Caco-2 (cell line): ENCODE measurements around the gene CDK17. TPM values are rescaled to one million over a fixed set of nuclear protein-coding genes. Genes with fewer than 3 reads are reported as not detected.

ENCODE experiments used
- BruUV-seq: library from RNA; stranded (reverse); fragments of 400-500 nt; replicated peaks from 2 replicates; lab custom pipeline; 2021; lab: Mats Ljungman, UMichigan
- CTCF ChIA-PET: fragments of 300-600 bp; sonication (Branson Sonifier 250); formaldehyde crosslinking; loops from one replicate; lab custom pipeline; 2022; ENCODE audit warnings: antibody characterized with exemption; lab: Charles Lee
- POLR2A ChIA-PET: fragments of 300-600 bp; sonication (Branson Sonifier 250); formaldehyde crosslinking; loops from one replicate; lab custom pipeline; 2022; ENCODE audit warnings: antibody characterized with exemption; lab: Charles Lee
- DNase-seq, 2 experiments: peaks; one replicate each; pipeline versions ENCODE4 v3.0.0 to v3.0.0-alpha.2; 2020 to 2022
- H3K27me3 ChIP-seq: replicated peaks from 2 replicates; pipeline ENCODE4 v1.6.0; 2011; ENCODE audit warnings: low read length; ENCODE audit not compliant: control insufficient read depth, insufficient read depth
- H3K36me3 ChIP-seq: 2 replicates; pipeline ENCODE4 v1.5.1; 2011; ENCODE audit warnings: low read length; ENCODE audit not compliant: control insufficient read depth, insufficient read depth
- H3K4me1 ChIP-seq: fragments of 250-450 bp; sonication (Bioruptor Pico); 2 replicates; pipeline ENCODE4 v1.5.1; 2020; ENCODE audit warnings: mild to moderate bottlenecking
- H3K4me3 ChIP-seq: 2 replicates; pipeline ENCODE4 v1.5.1; 2011; ENCODE audit warnings: low read depth, mild to moderate bottlenecking, control low read depth, low read length
- H3K9me3 ChIP-seq: fragments of 250-450 bp; sonication (Bioruptor Pico); 2 replicates; pipeline ENCODE4 v1.5.1; 2020; ENCODE audit warnings: mild to moderate bottlenecking, moderate library complexity
- H3K27ac Mint-ChIP-seq: one replicate; pipeline ENCODE4 v1.8.0; 2022; ENCODE audit warnings: mixed read lengths; ENCODE audit not compliant: unreplicated experiment
- H3K27me3 Mint-ChIP-seq: one replicate; pipeline ENCODE4 v1.8.0; 2022; ENCODE audit warnings: mixed read lengths; ENCODE audit not compliant: insufficient read depth, unreplicated experiment
- H3K36me3 Mint-ChIP-seq: one replicate; pipeline ENCODE4 v1.8.0; 2022; ENCODE audit warnings: mild to moderate bottlenecking, mixed read lengths; ENCODE audit not compliant: insufficient read depth, unreplicated experiment
- H3K4me1 Mint-ChIP-seq: one replicate; pipeline ENCODE4 v1.8.0; 2022; ENCODE audit warnings: low read depth, mixed read lengths; ENCODE audit not compliant: unreplicated experiment
- H3K4me3 Mint-ChIP-seq: one replicate; pipeline ENCODE4 v1.8.0; 2022; ENCODE audit warnings: mild to moderate bottlenecking, moderate library complexity, mixed read lengths; ENCODE audit not compliant: unreplicated experiment
- H3K9me3 Mint-ChIP-seq: one replicate; pipeline ENCODE4 v1.8.0; 2022; ENCODE audit warnings: mixed read lengths; ENCODE audit not compliant: unreplicated experiment
- CTCF ChIP-seq, 2 experiments: fragments of 200-600 bp in 1 of 2; IDR thresholded peaks; 1 replicate in 1 of 2; 2 replicates in 1 of 2; pipeline versions ENCODE4 v1.5.1 to v1.8.0; 2011 to 2022; ENCODE audit warnings: antibody characterized with exemption in 1 of 2, control low read depth in 1 of 2, inconsistent platforms in 1 of 2, low read depth in 1 of 2, low read length in 1 of 2, mild to moderate bottlenecking in 1 of 2, moderate library complexity in 1 of 2; ENCODE audit not compliant: insufficient read depth in 1 of 2, severe bottlenecking in 1 of 2, unreplicated experiment in 1 of 2
- intact Hi-C: fragments of 100-400 bp; cut with micrococcal nuclease; formaldehyde crosslinking; loops from one replicate; pipeline ENCODE4 v1.10.0; 2022; ENCODE audit not compliant: unreplicated experiment
- total RNA-seq: library from RNA; stranded (reverse); gene quantifications from 2 replicates; pipeline ENCODE4 v1.2.3, GENCODE V29; 2022

Gene CDK17
- total RNA-seq, 1 experiment from 2014 or later: 11.7 TPM

GRCh38 chr12:96233939-96234461 lies 166.2 kb downstream of the CDK17 start:
- CTCF ChIA-PET: no interaction called here
- no peaks in the 10 kb centered on the region for H3K36me3 Mint-ChIP-seq
- no peak overlapping the region for H3K27ac Mint-ChIP-seq
- Histone ChIP-seq H3K27me3 (no peaks in the 10 kb centered on the region), H3K4me1 (no peaks in the 10 kb centered on the region), H3K9me3 (no peaks in the 10 kb centered on the region), H3K4me3 (no peak overlapping the region), H3K36me3 (no peaks in the 10 kb centered on the region)
- intact Hi-C loops: no loop called here
- no TSS peak for BruUV-seq
- no peak overlapping the region for H3K4me3 Mint-ChIP-seq
- peaks cover 5% of the 10 kb centered on the region for H3K27me3 Mint-ChIP-seq
- no peaks in the 10 kb centered on the region for H3K4me1 Mint-ChIP-seq
- no peak for TF ChIP-seq CTCF (IDR thresholded peaks at IDR 0.05; ENCODE audit: insufficient read depth in 1 of 2, low read depth in 1 of 2, low read length in 1 of 2, severe bottlenecking in 1 of 2, unreplicated experiment in 1 of 2)
- DNase-seq: no peak
- POLR2A ChIA-PET: no interaction called here
- H3K9me3 Mint-ChIP-seq: no peaks in the 10 kb centered on the region

GRCh38 chr12:96233168-96233567 lies 167.1 kb downstream of the CDK17 start:
- no peaks in the 10 kb centered on the region for H3K36me3 Mint-ChIP-seq
- peaks cover 5% of the 10 kb centered on the region for H3K27me3 Mint-ChIP-seq
- ChIA-PET CTCF (no interaction called here), POLR2A (no interaction called here)
- no peak overlapping the region for H3K27ac Mint-ChIP-seq
- no peak for TF ChIP-seq CTCF (IDR thresholded peaks at IDR 0.05; ENCODE audit: insufficient read depth in 1 of 2, low read depth in 1 of 2, low read length in 1 of 2, severe bottlenecking in 1 of 2, unreplicated experiment in 1 of 2)
- Histone ChIP-seq H3K9me3 (no peaks in the 10 kb centered on the region), H3K36me3 (no peaks in the 10 kb centered on the region), H3K4me3 (no peak overlapping the region), H3K4me1 (no peaks in the 10 kb centered on the region), H3K27me3 (no peaks in the 10 kb centered on the region)
- intact Hi-C loops: no loop called here
- no peaks in the 10 kb centered on the region for H3K9me3 Mint-ChIP-seq
- no peak for DNase-seq
- no peak overlapping the region for H3K4me3 Mint-ChIP-seq
- BruUV-seq: no TSS peak
- no peaks in the 10 kb centered on the region for H3K4me1 Mint-ChIP-seq

GRCh38 chr12:96230646-96231045 lies 169.6 kb downstream of the CDK17 start:
- intact Hi-C loops: no loop called here
- Histone ChIP-seq H3K36me3 (no peaks in the 10 kb centered on the region), H3K4me1 (no peaks in the 10 kb centered on the region), H3K9me3 (no peaks in the 10 kb centered on the region), H3K4me3 (no peak overlapping the region), H3K27me3 (no peaks in the 10 kb centered on the region)
- no TSS peak for BruUV-seq
- ChIA-PET CTCF (no interaction called here), POLR2A (no interaction called here)
- no peaks in the 10 kb centered on the region for H3K27me3 Mint-ChIP-seq
- no peaks in the 10 kb centered on the region for H3K36me3 Mint-ChIP-seq
- no peaks in the 10 kb centered on the region for H3K4me1 Mint-ChIP-seq
- DNase-seq: no peak
- no peak overlapping the region for H3K27ac Mint-ChIP-seq
- TF ChIP-seq CTCF (IDR thresholded peaks at IDR 0.05; ENCODE audit: insufficient read depth in 1 of 2, low read depth in 1 of 2, low read length in 1 of 2, severe bottlenecking in 1 of 2, unreplicated experiment in 1 of 2): no peak
- no peaks in the 10 kb centered on the region for H3K9me3 Mint-ChIP-seq
- no peak overlapping the region for H3K4me3 Mint-ChIP-seq
